NOMO-1 (cell line): ENCODE measurements around the gene FOXRED1.

Experiments used
- DNase-seq, 2 experiments: peaks; one replicate each; lab custom pipeline; 2025; ENCODE audit not compliant: unreplicated experiment in 2 of 2; lab: John Stamatoyannopoulos, UW

Gene FOXRED1

GRCh38 chr11:126310200-126310991 is 41.4 kb downstream of the FOXRED1 start:
- DNase-seq = peak; percentile 30 to 76

GRCh38 chr11:126310992-126311310 is 42.0 kb downstream of the FOXRED1 start:
- no peak for DNase-seq

GRCh38 chr11:126311401-126312291 is 42.7 kb downstream of the FOXRED1 start:
- peak; percentile 79 to 93 for DNase-seq

- DNase-seq = no peak
Observed at GRCh38 chr11:126312961-126313360, 44.0 kb downstream of the FOXRED1 start.

- peak; percentile 36 to 38 for DNase-seq
Observed at GRCh38 chr11:126313826-126314225, 44.9 kb downstream of the FOXRED1 start.

- DNase-seq = no peak
Observed at GRCh38 chr11:126317432-126317755, 48.4 kb downstream of the FOXRED1 start.

- peak; percentile 11 to 21 for DNase-seq
Observed at GRCh38 chr11:126317756-126318573, 49.0 kb downstream of the FOXRED1 start.

GRCh38 chr11:126318574-126319373 is 49.8 kb downstream of the FOXRED1 start:
- DNase-seq = peak; percentile 71 to 89

GRCh38 chr11:126319374-126319740 is 50.4 kb downstream of the FOXRED1 start:
- DNase-seq = no peak

- DNase-seq = no peak
Observed at GRCh38 chr11:126322996-126323395, 54.0 kb downstream of the FOXRED1 start.

- DNase-seq = no peak
Observed at GRCh38 chr11:126327281-126328000, 58.5 kb downstream of the FOXRED1 start.
